Measurements from ENCODE around the gene ZNF605.

DNA sequence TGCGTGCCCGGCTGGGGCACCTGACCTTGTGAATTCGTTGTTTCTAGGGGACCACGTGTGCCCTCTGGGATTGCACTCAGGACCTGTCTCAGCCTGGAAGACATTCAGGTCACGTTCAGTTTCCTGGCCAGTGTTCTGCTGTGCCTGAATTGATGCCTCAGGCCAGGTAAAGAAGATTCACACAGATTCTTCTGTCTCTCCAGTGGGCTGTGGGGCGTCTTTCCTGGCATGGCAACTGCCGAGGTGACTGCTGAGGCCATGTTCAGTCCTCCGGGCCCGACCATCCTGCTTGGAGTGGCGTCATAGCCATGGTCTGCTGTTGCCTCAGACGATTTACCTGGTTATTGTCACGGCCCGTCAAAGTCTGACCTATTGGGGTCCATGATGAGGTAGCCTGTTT, 13.5 kb downstream of the ZNF605 start:
- TF ChIP-seq, protein P1, sequence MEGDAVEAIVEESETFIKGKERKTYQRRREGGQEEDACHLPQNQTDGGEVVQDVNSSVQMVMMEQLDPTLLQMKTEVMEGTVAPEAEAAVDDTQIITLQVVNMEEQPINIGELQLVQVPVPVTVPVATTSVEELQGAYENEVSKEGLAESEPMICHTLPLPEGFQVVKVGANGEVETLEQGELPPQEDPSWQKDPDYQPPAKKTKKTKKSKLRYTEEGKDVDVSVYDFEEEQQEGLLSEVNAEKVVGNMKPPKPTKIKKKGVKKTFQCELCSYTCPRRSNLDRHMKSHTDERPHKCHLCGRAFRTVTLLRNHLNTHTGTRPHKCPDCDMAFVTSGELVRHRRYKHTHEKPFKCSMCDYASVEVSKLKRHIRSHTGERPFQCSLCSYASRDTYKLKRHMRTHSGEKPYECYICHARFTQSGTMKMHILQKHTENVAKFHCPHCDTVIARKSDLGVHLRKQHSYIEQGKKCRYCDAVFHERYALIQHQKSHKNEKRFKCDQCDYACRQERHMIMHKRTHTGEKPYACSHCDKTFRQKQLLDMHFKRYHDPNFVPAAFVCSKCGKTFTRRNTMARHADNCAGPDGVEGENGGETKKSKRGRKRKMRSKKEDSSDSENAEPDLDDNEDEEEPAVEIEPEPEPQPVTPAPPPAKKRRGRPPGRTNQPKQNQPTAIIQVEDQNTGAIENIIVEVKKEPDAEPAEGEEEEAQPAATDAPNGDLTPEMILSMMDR (IDR thresholded peaks at IDR 0.05; ENCODE audit: control extremely low read depth in 1 of 3, insufficient read depth in 1 of 3, low read depth in 1 of 3, low read length in 3 of 3): no peak
- no peak for TF ChIP-seq POLR2A (IDR thresholded peaks at IDR 0.05; ENCODE audit: control extremely low read depth in 1 of 2, low read depth in 2 of 2, low read length in 2 of 2)
- no peak for TF ChIP-seq EZH2 (IDR thresholded peaks at IDR 0.05; ENCODE audit: low read depth, low read length, severe bottlenecking)
- TF ChIP-seq YY1 (IDR thresholded peaks at IDR 0.05; ENCODE audit: low read depth, low read length): no peak
- TF ChIP-seq SP2 (IDR thresholded peaks at IDR 0.05; ENCODE audit: low read length): no peak
- no peak for TF ChIP-seq POLR2AphosphoS5 (IDR thresholded peaks at IDR 0.05; ENCODE audit: low read depth, low read length)
- no peak for TF ChIP-seq GABPA (IDR thresholded peaks at IDR 0.05; ENCODE audit: borderline replicate concordance, insufficient read depth, low read length)
- TF ChIP-seq SIRT6 (IDR thresholded peaks at IDR 0.05; ENCODE audit: low read length): no peak
- TF ChIP-seq BRCA1 (IDR thresholded peaks at IDR 0.05; ENCODE audit: low read depth, low read length): no peak
- no peak for TF ChIP-seq RFX5 (IDR thresholded peaks at IDR 0.05; ENCODE audit: borderline replicate concordance, low read depth, low read length)
- TF ChIP-seq, protein P2, sequence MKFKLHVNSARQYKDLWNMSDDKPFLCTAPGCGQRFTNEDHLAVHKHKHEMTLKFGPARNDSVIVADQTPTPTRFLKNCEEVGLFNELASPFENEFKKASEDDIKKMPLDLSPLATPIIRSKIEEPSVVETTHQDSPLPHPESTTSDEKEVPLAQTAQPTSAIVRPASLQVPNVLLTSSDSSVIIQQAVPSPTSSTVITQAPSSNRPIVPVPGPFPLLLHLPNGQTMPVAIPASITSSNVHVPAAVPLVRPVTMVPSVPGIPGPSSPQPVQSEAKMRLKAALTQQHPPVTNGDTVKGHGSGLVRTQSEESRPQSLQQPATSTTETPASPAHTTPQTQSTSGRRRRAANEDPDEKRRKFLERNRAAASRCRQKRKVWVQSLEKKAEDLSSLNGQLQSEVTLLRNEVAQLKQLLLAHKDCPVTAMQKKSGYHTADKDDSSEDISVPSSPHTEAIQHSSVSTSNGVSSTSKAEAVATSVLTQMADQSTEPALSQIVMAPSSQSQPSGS (IDR thresholded peaks at IDR 0.05; ENCODE audit: low read length): no peak
- TF ChIP-seq FOSL1 (IDR thresholded peaks at IDR 0.05; ENCODE audit: insufficient read depth, low read depth, low read length): no peak
- no peak for TF ChIP-seq TCF12 (IDR thresholded peaks at IDR 0.05; ENCODE audit: low read depth, low read length)
- TF ChIP-seq CHD1 (IDR thresholded peaks at IDR 0.05; ENCODE audit: low read depth, low read length): no peak
